Spleen (tissue), 11 donors: ENCODE results near the gene HEMK1. TPM values are rescaled to one million over a fixed set of nuclear protein-coding genes. Genes with fewer than 3 reads are reported as not detected.
A peak's percentile ranks its signal among the peaks of the same experiment; 100 is the strongest.

ENCODE experiments used
- DNase-seq: peaks from one replicate; pipeline ENCODE4 v3.0.0-alpha.2; 2020
- H3K27ac ChIP-seq, 8 donors: fragments of 200-600 bp; sonication (generic) in 7 of 8; 1 replicate in 4 of 8; 2 replicates in 4 of 8; pipeline versions ENCODE4 v1.5.0 to v1.8.0; 2016 to 2021; ENCODE audit warnings: inconsistent platforms in 4 of 8, mild to moderate bottlenecking in 4 of 8, moderate library complexity in 1 of 8
- H3K27me3 ChIP-seq, 7 donors: fragments of 200-600 bp; sonication (generic) in 6 of 7; replicated peaks in 1 of 7; 1 replicate in 4 of 7; 2 replicates in 3 of 7; pipeline versions ENCODE4 v1.5.0 to v1.8.0; 2016 to 2021; ENCODE audit warnings: inconsistent platforms in 3 of 7, mild to moderate bottlenecking in 1 of 7
- H3K36me3 ChIP-seq, 6 donors: fragments of 200-600 bp; sonication (generic) in 5 of 6; 1 replicate in 4 of 6; 2 replicates in 2 of 6; pipeline versions ENCODE4 v1.5.0 to v1.8.0; 2016 to 2021; ENCODE audit warnings: inconsistent platforms in 2 of 6
- H3K4me1 ChIP-seq, 6 donors: fragments of 200-600 bp; sonication (generic) in 5 of 6; 1 replicate in 3 of 6; 2 replicates in 3 of 6; pipeline versions ENCODE4 v1.5.0 to v1.8.0; 2016 to 2021; ENCODE audit warnings: inconsistent platforms in 3 of 6
- H3K4me3 ChIP-seq, 8 donors: fragments of 200-600 bp; sonication (generic) in 7 of 8; 1 replicate in 4 of 8; 2 replicates in 4 of 8; pipeline versions ENCODE4 v1.5.0 to v1.8.0; 2016 to 2021; ENCODE audit warnings: inconsistent platforms in 4 of 8, mild to moderate bottlenecking in 4 of 8, moderate library complexity in 2 of 8
- H3K9me3 ChIP-seq, 8 donors: fragments of 200-600 bp; sonication (generic) in 7 of 8; 1 replicate in 4 of 8; 2 replicates in 4 of 8; pipeline versions ENCODE4 v1.5.0 to v1.8.0; 2016 to 2021; ENCODE audit warnings: inconsistent platforms in 4 of 8
- POLR2A ChIP-seq, 3 donors: fragments of 450-650 bp; IDR thresholded peaks; one replicate each; pipeline ENCODE4 v1.5.1; 2017; ENCODE audit warnings: antibody characterized with exemption in 3 of 3, mild to moderate bottlenecking in 1 of 3
- POLR2AphosphoS5 ChIP-seq, 3 donors: sonication (generic); formaldehyde crosslinking; IDR thresholded peaks; one replicate each; pipeline ENCODE4 v1.5.1; 2017; ENCODE audit warnings: antibody characterized with exemption in 3 of 3
- WGBS, 5 donors: extraction: QIAGEN DNeasy Blood & Tissue Kit in 3 of 5; methylation state at CpG; one replicate each; pipeline versions ENCODE4 v1.1.5 to v1.1.7; 2013 to 2018; 5-methylcytosine and 5-hydroxymethylcytosine counted together
- intact Hi-C: fragments of 100-400 bp; cut with DNase I; formaldehyde crosslinking; loops from one replicate; pipeline ENCODE4 v1.15.0; 2023; ENCODE audit warnings: low total_unique reads
- polyA plus RNA-seq, 3 donors: library from polyadenylated mRNA; stranded (reverse); fragments of 200-250 nt; gene quantifications; one replicate each; pipeline ENCODE4 v1.2.1, GENCODE V29; 2013
- total RNA-seq, 7 donors: library from RNA; depleted of rRNA in 3 of 7; stranded (reverse); fragments of >200 nt in 3 of 7; fragmentation: NEBNext Ultra II Directional in 4 of 7; extraction: Animal tissue kit (Norgen Biotek cat#: 25700) in 4 of 7; gene quantifications; one replicate each; pipeline versions ENCODE4 v1.1.0 to v1.2.1, GENCODE V29; 2016 to 2021
- TF ChIP-seq, protein P1 (sequence below), 11 experiments: fragments of 200-600 bp in 7 of 11; fragments of 450-650 bp in 4 of 11; sonication (generic) in 4 of 11; IDR thresholded peaks in 8 of 11; conservative IDR thresholded peaks in 3 of 11; 1 replicate in 7 of 11; 2 replicates in 4 of 11; pipeline versions ENCODE4 v1.4.0 to v1.8.0; 2016 to 2021; ENCODE audit warnings: antibody characterized with exemption in 11 of 11, inconsistent platforms in 4 of 11, mild to moderate bottlenecking in 1 of 11
- donor health status: healthy with polysubstance abuse.
- donor health status: DM: no; HTN: no; CAD: no; lungs with moderate emphysema.
- donor health status: DM: no; HTN: no; CAD: no.
- donor health status: Bipolar disorder and iron deficiency.
- donor health status: healthy.
- donor health status: DM: no; HTN: no; CAD: no.
- donor health status: DM: yes; HTN: yes; CAD: no.

The HEMK1 gene
- total and polyA plus RNA-seq, 10 donors: 7.6 to 45.2 (median 20.8) TPM

DNA sequence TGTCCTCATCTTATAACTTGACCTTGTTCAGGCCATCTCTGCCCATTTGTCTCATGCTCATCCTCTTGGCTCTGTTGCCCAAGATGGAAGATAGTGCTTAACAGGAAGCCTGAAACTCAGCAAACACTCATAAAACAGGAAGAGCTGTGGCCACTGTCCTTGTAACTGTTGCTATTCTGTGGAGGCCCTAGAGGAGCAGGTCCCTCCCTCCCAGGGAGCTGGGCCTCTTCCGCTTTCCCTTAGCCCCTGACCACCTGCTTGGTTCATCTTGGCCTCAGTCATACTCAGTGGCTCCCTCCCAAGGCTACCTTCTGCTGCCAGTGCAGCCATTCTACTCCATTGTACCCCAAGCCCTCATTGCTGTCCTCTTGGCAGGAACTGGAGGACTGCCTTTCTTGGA, 51.1 kb downstream of the HEMK1 start:
- TF ChIP-seq, protein P1, sequence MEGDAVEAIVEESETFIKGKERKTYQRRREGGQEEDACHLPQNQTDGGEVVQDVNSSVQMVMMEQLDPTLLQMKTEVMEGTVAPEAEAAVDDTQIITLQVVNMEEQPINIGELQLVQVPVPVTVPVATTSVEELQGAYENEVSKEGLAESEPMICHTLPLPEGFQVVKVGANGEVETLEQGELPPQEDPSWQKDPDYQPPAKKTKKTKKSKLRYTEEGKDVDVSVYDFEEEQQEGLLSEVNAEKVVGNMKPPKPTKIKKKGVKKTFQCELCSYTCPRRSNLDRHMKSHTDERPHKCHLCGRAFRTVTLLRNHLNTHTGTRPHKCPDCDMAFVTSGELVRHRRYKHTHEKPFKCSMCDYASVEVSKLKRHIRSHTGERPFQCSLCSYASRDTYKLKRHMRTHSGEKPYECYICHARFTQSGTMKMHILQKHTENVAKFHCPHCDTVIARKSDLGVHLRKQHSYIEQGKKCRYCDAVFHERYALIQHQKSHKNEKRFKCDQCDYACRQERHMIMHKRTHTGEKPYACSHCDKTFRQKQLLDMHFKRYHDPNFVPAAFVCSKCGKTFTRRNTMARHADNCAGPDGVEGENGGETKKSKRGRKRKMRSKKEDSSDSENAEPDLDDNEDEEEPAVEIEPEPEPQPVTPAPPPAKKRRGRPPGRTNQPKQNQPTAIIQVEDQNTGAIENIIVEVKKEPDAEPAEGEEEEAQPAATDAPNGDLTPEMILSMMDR (IDR thresholded peaks at IDR 0.05 in 8 of 11, conservative IDR thresholded peaks at IDR 0.05 in 3 of 11): peak in 3 of 11 experiments; percentile 25 to 39 (median 33)
- TF ChIP-seq POLR2AphosphoS5 (IDR thresholded peaks at IDR 0.05): peak in 2 of 3 donors; percentile 35 to 59
- TF ChIP-seq POLR2A (IDR thresholded peaks at IDR 0.05): no peak
- H3K36me3 ChIP-seq: peaks cover 0 to 25% (median 0%) of the 10 kb centered on the region in 6 donors
- H3K27ac ChIP-seq: peak overlapping the region; percentile 53 to 97 (median 88)
- WGBS, 5 donors: 11 to 55% (median 25%) methylated on average over 1 of the region's 1 CpG
- DNase-seq: no peak
- H3K4me3 ChIP-seq: peak overlapping the region in 2 of 8 donors; percentile 1 to 98
- intact Hi-C loops: no loop called here
- H3K27me3 ChIP-seq: no peaks in the 10 kb centered on the region
- peaks cover 50 to 97% (median 86%) of the 10 kb centered on the region in 6 donors for H3K4me1 ChIP-seq
- H3K9me3 ChIP-seq: no peaks in the 10 kb centered on the region

DNA sequence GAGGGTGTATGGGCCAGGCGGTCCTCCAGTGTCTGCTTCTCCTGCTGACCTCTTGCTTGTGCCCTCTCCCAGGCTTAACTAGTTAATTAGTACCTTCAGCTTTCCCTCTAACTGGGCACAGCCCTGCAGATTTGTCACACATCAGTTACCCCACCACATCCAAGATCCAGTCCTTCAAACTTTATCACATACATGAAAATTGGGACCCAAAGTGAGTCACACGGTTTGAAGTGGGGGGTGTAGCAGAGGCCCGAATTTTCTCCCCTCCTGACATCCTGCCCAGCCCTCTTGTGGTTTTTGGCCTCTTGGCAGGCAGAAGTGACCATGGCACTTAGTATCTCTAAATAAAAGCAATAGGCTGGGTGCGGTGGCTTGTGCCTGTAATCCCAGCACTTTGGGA, 51.5 kb downstream of the HEMK1 start:
- intact Hi-C loops: no loop called here
- no peak for DNase-seq
- no peaks in the 10 kb centered on the region for H3K27me3 ChIP-seq
- no peaks in the 10 kb centered on the region for H3K9me3 ChIP-seq
- WGBS, 5 donors: 16 to 37% (median 34%) methylated on average over 4 of the region's 4 CpGs
- peaks cover 49 to 97% (median 87%) of the 10 kb centered on the region in 6 donors for H3K4me1 ChIP-seq
- no peak for TF ChIP-seq POLR2A (IDR thresholded peaks at IDR 0.05)
- TF ChIP-seq POLR2AphosphoS5 (IDR thresholded peaks at IDR 0.05): no peak
- TF ChIP-seq, protein P1 (IDR thresholded peaks at IDR 0.05 in 8 of 11, conservative IDR thresholded peaks at IDR 0.05 in 3 of 11): peak in 2 of 11 experiments; percentile 5 to 19
- peak overlapping the region in 2 of 8 donors; percentile 1 to 98 for H3K4me3 ChIP-seq
- peak overlapping the region; percentile 53 to 97 (median 88) for H3K27ac ChIP-seq
- H3K36me3 ChIP-seq: peaks cover 0 to 25% (median 0%) of the 10 kb centered on the region in 6 donors

DNA sequence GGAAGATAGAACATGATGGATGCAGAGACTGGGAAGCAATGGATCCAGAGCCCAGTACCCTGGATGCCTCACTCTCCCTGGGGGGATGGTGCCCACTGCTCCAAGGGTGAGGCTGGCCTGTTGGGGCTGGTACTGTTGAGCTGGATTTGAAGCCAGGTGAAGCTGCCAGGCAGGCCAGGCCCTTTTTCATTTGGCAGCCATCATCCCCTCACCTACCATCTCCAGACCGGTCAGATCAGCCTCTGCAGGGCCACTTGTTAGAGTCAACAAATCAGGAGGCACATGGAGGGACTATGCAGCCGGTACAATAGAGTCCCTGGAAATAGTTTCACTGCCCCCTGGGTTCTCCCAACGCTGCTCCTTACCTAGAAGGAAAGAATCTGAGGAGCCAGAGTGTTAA, 53.6 kb downstream of the HEMK1 start:
- H3K4me3 ChIP-seq: no peak overlapping the region
- no peak for DNase-seq
- peak overlapping the region in 3 of 8 donors; percentile 70 to 96 (median 80) for H3K27ac ChIP-seq
- WGBS, 5 donors: 85 to 97% (median 87%) methylated on average over 3 of the region's 3 CpGs
- TF ChIP-seq, protein P1 (IDR thresholded peaks at IDR 0.05 in 8 of 11, conservative IDR thresholded peaks at IDR 0.05 in 3 of 11): no peak
- TF ChIP-seq POLR2AphosphoS5 (IDR thresholded peaks at IDR 0.05) (no peak), POLR2A (IDR thresholded peaks at IDR 0.05) (no peak)
- intact Hi-C loops: no loop called here
- H3K9me3 ChIP-seq: no peaks in the 10 kb centered on the region
- peaks cover 39 to 100% (median 87%) of the 10 kb centered on the region in 6 donors for H3K4me1 ChIP-seq
- H3K36me3 ChIP-seq: peaks cover 0 to 33% (median 0%) of the 10 kb centered on the region in 6 donors
- no peaks in the 10 kb centered on the region for H3K27me3 ChIP-seq

DNA sequence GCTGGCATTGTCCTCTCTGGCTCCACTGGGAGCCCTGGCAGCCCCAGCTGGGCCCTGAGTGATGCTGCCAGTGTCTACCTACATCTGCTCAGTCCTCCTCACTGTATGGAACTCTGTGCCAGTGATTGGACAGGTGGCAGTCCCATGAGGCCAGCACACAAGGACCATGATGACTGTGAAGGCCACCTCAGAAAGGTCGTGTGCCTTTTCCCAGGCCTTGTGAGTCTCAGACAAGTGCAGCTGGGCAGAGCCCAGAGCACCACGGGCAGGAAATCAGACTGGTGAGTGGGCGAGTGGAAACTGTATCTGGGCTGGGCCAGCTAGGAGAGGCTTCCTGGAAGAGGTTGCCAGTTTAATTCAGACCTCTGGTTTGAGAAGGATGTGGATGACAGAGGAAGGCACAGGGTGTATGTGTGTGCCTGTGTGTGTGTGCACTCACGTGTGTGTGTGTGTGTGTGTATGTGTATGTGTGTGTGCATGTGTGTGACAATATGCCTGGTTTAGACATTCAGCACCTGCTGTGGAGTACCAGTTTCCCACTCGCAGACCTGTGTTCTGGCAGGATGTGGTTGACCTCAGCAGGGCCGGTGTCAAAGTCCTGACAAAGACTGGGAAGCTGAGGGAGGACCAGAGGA, 54.6 kb downstream of the HEMK1 start:
- WGBS, 5 donors: 9 to 16% (median 13%) methylated on average over 5 to 6 of the region's 6 CpGs
- peaks cover 29 to 100% (median 85%) of the 10 kb centered on the region in 6 donors for H3K4me1 ChIP-seq

More for the DNA sequence above, 54.6 kb downstream of the HEMK1 start:
- Histone ChIP-seq H3K9me3 (no peaks in the 10 kb centered on the region), H3K4me3 (peak overlapping the region in 1 of 8 donors; percentile 32), H3K36me3 (peaks cover 0 to 41% (median 0%) of the 10 kb centered on the region in 6 donors), H3K27me3 (no peaks in the 10 kb centered on the region), H3K27ac (peak overlapping the region in 7 of 8 donors; percentile 39 to 96 (median 58))
- DNase-seq: no peak
- TF ChIP-seq, protein P1 (IDR thresholded peaks at IDR 0.05 in 8 of 11, conservative IDR thresholded peaks at IDR 0.05 in 3 of 11): no peak
- TF ChIP-seq POLR2AphosphoS5 (IDR thresholded peaks at IDR 0.05) (peak in 2 of 3 donors; percentile 25 to 35), POLR2A (IDR thresholded peaks at IDR 0.05) (no peak)
- intact Hi-C loops: no loop called here
